Osteoblast (primary cell): ENCODE results near the gene CREBZF. TPM values are rescaled to one million over a fixed set of nuclear protein-coding genes. Genes with fewer than 3 reads are reported as not detected.
"Not testable (repeated sequence)": the region's sequence is repeated elsewhere in the genome, so short reads cannot be mapped to it uniquely, and the experiment has no call there.

ENCODE experiments used
- DNase-seq: peaks from one replicate; pipeline ENCODE4 v3.0.0; 2011; ENCODE audit warnings: low spot score, mixed read lengths; ENCODE audit not compliant: insufficient read length; ENCODE audit errors: missing footprints
- H2AFZ ChIP-seq: 2 replicates; pipeline ENCODE4 v1.6.0; 2011; ENCODE audit warnings: mild to moderate bottlenecking, low read length
- H3K27ac ChIP-seq: 2 replicates; pipeline ENCODE4 v1.5.1; 2011; ENCODE audit warnings: mild to moderate bottlenecking, low read depth, low read length, moderate library complexity
- H3K27me3 ChIP-seq: 2 replicates; pipeline ENCODE4 v1.6.0; 2012; ENCODE audit warnings: mild to moderate bottlenecking, control low read depth, inconsistent platforms, low read length, moderate library complexity; ENCODE audit not compliant: insufficient read depth
- H3K36me3 ChIP-seq: 2 replicates; pipeline ENCODE4 v1.5.1; 2011; ENCODE audit warnings: mild to moderate bottlenecking, low read length, control low read depth, moderate library complexity; ENCODE audit not compliant: insufficient read depth
- H3K4me1 ChIP-seq: 2 replicates; pipeline ENCODE4 v1.5.1; 2011; ENCODE audit warnings: mild to moderate bottlenecking, low read length, control low read depth, moderate library complexity; ENCODE audit not compliant: insufficient read depth
- H3K4me2 ChIP-seq: 2 replicates; pipeline ENCODE4 v1.6.0; 2011; ENCODE audit warnings: mild to moderate bottlenecking, low read length; ENCODE audit not compliant: insufficient read depth
- H3K4me3 ChIP-seq: fragments of 200-600 bp; sonication (generic); 3 replicates; pipeline ENCODE4 v1.5.1; 2012; ENCODE audit warnings: mild to moderate bottlenecking, low read length, inconsistent platforms; ENCODE audit not compliant: insufficient read depth
- H3K79me2 ChIP-seq: 2 replicates; pipeline ENCODE4 v1.6.0; 2012; ENCODE audit warnings: mild to moderate bottlenecking, low read length, control low read depth, inconsistent platforms; ENCODE audit not compliant: insufficient read depth
- H3K9me3 ChIP-seq: 2 replicates; pipeline ENCODE4 v1.5.1; 2011; ENCODE audit warnings: low read depth, low read length, control low read depth
- H4K20me1 ChIP-seq: 2 replicates; pipeline ENCODE4 v1.6.0; 2012; ENCODE audit warnings: mild to moderate bottlenecking, low read length, control low read depth; ENCODE audit not compliant: insufficient read depth
- total RNA-seq: library from RNA; depleted of rRNA; stranded (reverse); fragments of >200 nt; gene quantifications from 2 replicates; pipeline ENCODE4 v1.2.3, GENCODE V29; 2012
- TF ChIP-seq, protein P1 (sequence below): IDR thresholded peaks from 2 replicates; pipeline ENCODE4 v1.5.1; 2011; ENCODE audit warnings: mild to moderate bottlenecking, low read depth, low read length, moderate library complexity; ENCODE audit errors: extremely low read depth

Gene CREBZF
- total RNA-seq, 1 donor, result 49.2 TPM

DNA sequence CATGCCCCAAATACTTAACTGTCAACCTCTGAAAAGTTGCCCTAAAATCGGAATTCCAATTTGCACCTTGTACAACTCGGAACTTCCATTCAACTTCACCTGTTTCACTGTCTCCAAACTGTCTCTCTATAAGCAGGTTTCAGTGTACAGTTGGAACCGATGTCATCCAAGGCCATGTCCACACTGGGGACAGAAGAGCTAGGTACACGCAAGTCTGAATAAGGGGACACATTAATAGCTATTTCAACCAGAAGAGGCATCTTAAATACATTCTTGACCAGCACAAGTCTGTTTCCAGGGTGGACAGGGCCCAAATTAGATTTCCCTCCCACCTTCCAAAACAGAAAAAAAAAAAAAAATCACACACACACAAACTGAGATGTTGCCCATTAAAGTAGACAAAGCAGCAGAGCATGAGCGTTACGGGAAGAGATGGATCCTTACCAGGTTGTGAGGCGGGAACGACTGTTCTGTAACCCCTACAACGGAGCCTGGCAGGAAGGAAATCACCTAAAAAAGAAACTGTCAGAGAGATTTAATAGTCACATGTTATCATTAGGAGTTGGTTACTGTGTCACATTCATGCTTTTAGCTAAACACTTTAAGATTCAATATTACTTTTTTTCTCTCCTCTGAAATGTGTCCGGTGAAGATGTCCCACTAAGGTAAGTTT, 1.7 kb downstream of the CREBZF start:
- H3K9me3 ChIP-seq, result no peaks in the 10 kb centered on the region
- H3K36me3 ChIP-seq, result peaks cover 18% of the 10 kb centered on the region
- DNase-seq, result peak; percentile 74
- H3K27ac ChIP-seq, result peak overlapping the region; percentile 97
- peaks cover 45% of the 10 kb centered on the region for H4K20me1 ChIP-seq
- TF ChIP-seq, protein P1, sequence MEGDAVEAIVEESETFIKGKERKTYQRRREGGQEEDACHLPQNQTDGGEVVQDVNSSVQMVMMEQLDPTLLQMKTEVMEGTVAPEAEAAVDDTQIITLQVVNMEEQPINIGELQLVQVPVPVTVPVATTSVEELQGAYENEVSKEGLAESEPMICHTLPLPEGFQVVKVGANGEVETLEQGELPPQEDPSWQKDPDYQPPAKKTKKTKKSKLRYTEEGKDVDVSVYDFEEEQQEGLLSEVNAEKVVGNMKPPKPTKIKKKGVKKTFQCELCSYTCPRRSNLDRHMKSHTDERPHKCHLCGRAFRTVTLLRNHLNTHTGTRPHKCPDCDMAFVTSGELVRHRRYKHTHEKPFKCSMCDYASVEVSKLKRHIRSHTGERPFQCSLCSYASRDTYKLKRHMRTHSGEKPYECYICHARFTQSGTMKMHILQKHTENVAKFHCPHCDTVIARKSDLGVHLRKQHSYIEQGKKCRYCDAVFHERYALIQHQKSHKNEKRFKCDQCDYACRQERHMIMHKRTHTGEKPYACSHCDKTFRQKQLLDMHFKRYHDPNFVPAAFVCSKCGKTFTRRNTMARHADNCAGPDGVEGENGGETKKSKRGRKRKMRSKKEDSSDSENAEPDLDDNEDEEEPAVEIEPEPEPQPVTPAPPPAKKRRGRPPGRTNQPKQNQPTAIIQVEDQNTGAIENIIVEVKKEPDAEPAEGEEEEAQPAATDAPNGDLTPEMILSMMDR, result no peak
- H3K4me2 ChIP-seq, result peak overlapping the region; percentile 90
- H3K27me3 ChIP-seq, result no peaks in the 10 kb centered on the region
- H3K79me2 ChIP-seq, result peaks cover 60% of the 10 kb centered on the region
- H3K4me1 ChIP-seq, result peaks cover 23% of the 10 kb centered on the region
- H3K4me3 ChIP-seq, result peak overlapping the region; percentile 91
- H2AFZ ChIP-seq, result no peak overlapping the region

DNA sequence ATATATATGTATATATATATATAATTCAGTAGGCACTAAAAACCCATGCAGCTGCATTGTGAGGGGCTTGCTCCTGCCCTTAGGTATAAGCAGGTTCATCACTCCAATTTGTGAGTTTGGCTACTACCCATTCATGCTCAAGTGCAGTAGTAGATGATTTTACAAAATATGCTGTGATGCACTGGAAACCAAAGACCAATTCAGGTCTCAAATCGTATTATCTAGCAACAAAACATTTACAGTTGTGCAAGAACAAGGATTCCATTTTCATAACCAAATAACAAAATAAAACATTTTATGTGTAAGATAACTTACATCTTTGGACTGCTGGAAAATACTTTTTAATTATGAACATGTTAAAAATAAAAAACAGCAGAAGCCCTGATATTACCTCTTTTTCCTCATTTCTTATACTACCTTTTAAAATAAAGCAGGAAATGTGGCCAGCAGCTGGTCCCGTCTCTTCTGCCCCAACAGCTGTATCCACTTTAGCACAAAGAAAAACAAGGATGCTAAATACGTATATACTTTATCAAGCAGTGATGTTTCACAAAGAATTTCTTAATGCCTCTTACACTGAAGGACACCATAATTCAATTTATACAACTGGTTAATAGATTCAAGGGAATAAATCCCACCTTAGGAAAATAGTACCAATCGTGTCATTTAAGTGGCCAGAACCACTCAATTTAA, 2.8 kb downstream of the CREBZF start:
- H2AFZ ChIP-seq, result no peak overlapping the region
- H4K20me1 ChIP-seq, result peaks cover 45% of the 10 kb centered on the region
- no peaks in the 10 kb centered on the region for H3K27me3 ChIP-seq
- H3K4me3 ChIP-seq, result peak overlapping the region; percentile 91
- peaks cover 28% of the 10 kb centered on the region for H3K36me3 ChIP-seq
- H3K79me2 ChIP-seq, result peaks cover 67% of the 10 kb centered on the region
- peak overlapping the region; percentile 90 for H3K4me2 ChIP-seq
- no peaks in the 10 kb centered on the region for H3K9me3 ChIP-seq
- H3K27ac ChIP-seq, result peak overlapping the region; percentile 97
- TF ChIP-seq, protein P1, result no peak
- H3K4me1 ChIP-seq, result peaks cover 23% of the 10 kb centered on the region
- DNase-seq, result peak; percentile 45

DNA sequence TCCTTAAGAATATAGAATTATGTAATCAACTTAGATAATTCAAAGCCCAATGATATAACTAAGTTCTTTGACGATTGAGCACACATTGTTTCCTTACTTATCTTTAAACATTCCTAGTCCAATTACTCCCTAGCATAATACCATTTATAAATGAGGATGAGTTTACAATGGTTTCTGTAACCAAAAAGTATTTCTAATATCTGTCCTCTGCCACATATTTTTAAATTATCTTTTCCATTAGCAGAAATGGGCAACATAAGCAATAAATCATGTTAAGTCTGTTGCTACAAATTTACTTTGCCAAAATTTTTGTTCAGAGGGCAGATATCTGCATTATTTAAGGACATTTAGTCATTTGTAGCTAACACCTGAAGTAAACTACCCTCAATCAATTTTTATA, 6.7 kb downstream of the CREBZF start:
- TF ChIP-seq, protein P1, result no peak
- Histone ChIP-seq H3K4me2 (no peak overlapping the region), H3K4me1 (peaks cover 20% of the 10 kb centered on the region), H3K4me3 (no peak overlapping the region), H2AFZ (no peak overlapping the region), H3K36me3 (peaks cover 51% of the 10 kb centered on the region), H3K79me2 (peaks cover 67% of the 10 kb centered on the region), H3K27ac (peak overlapping the region; percentile 10), H3K27me3 (no peaks in the 10 kb centered on the region), H3K9me3 (no peaks in the 10 kb centered on the region), H4K20me1 (peaks cover 36% of the 10 kb centered on the region)
- DNase-seq, result no peak

DNA sequence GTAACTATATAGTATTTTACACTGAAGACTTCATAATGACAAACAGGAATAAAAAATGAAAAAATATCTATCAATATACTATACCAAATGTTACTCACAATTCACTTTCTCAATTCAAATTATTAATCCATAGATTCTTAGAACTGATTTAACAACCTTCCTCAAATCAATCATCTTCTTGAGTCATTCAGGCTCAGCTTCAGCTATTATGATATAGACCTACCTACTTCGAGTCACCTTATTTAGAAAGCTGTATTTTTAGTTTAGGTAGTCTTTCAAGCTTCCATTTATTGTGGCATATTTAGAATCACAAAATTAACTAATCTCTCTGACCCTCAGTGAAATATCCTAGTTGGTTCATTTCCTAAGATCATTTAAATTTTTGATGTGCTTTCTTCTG, 8.2 kb downstream of the CREBZF start:
- Histone ChIP-seq H3K4me3 (no peak overlapping the region), H3K27me3 (no peaks in the 10 kb centered on the region), H3K9me3 (no peaks in the 10 kb centered on the region), H3K36me3 (peaks cover 51% of the 10 kb centered on the region), H3K27ac (no peak overlapping the region), H3K4me1 (peaks cover 20% of the 10 kb centered on the region), H4K20me1 (peaks cover 23% of the 10 kb centered on the region), H3K79me2 (peaks cover 53% of the 10 kb centered on the region), H2AFZ (no peak overlapping the region), H3K4me2 (no peak overlapping the region)
- TF ChIP-seq, protein P1, result no peak
- no peak for DNase-seq

DNA sequence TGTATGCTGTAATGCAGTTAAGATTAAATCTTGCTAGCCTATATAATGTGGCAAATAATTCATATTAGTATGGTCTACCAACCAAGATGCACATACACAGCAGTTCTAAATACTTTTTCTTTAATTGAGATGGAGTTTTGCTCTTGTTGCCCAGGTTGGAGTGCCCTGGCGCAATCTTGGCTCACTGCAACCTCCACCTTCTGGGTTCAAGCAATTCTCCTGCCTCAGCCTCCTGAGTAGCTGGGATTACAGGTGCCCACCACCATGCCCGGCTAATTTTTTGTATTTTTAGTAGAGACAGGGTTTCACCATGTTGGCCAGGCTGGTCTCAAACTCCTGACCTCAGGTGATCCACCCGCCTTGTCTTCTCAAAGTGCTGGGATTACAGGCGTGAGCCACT, 10.6 kb downstream of the CREBZF start:
- not testable (repeated sequence) for H2AFZ ChIP-seq, H3K27ac ChIP-seq
- H3K36me3 ChIP-seq, result peaks cover 47% of the 10 kb centered on the region

More for the DNA sequence above, 10.6 kb downstream of the CREBZF start:
- H3K4me2 ChIP-seq, DNase-seq, H3K4me1 ChIP-seq, H3K9me3 ChIP-seq, H4K20me1 ChIP-seq, H3K4me3 ChIP-seq, H3K27me3 ChIP-seq: not testable (repeated sequence)
- H3K79me2 ChIP-seq, result peaks cover 41% of the 10 kb centered on the region
